Panc1 (cell line): ENCODE data around the gene FFAR3.

Experiments used
- CTCF ChIP-seq: fragments of 450-650 bp; IDR thresholded peaks from 2 replicates; pipeline ENCODE4 v1.5.1; 2017; ENCODE audit warnings: mild to moderate bottlenecking
- POLR2AphosphoS5 ChIP-seq: IDR thresholded peaks from 2 replicates; pipeline ENCODE4 v1.6.1; 2012; ENCODE audit warnings: mild to moderate bottlenecking, low read depth, low read length, moderate library complexity
- REST ChIP-seq, 2 experiments: IDR thresholded peaks; 2 replicates each; pipeline ENCODE4 v1.6.1; 2011 to 2012; ENCODE audit warnings: low read depth in 2 of 2, control low read depth in 1 of 2, low read length in 1 of 2, mild to moderate bottlenecking in 1 of 2, moderate library complexity in 1 of 2; ENCODE audit not compliant: insufficient read depth in 1 of 2

- TF ChIP-seq POLR2AphosphoS5 = no peak
- no peak for TF ChIP-seq REST (IDR thresholded peaks at IDR 0.05; ENCODE audit: insufficient read depth in 1 of 2, low read depth in 2 of 2, low read length in 1 of 2)
- TF ChIP-seq CTCF = no peak
Measured at GRCh38 chr19:35403116-35403760, 45.0 kb downstream of the FFAR3 start.
